ENCODE results near the gene SHQ1. TPM values are rescaled to one million over a fixed set of nuclear protein-coding genes. Genes with fewer than 3 reads are reported as not detected.
"Not testable (repeated sequence)": the region's sequence is repeated elsewhere in the genome, so short reads cannot be mapped to it uniquely, and the experiment has no call there.

Gene SHQ1
- polyA plus RNA-seq, 10 donors: 10.7 to 16.9 (median 13.3) TPM

GRCh38 chr3:72721683-72722381 is 126.4 kb downstream of the SHQ1 start:
- DNase-seq: no peak

- no peak for DNase-seq
Measured at GRCh38 chr3:72720566-72720965, 127.7 kb downstream of the SHQ1 start.

- DNase-seq: no peak
Measured at GRCh38 chr3:72719137-72719536, 129.1 kb downstream of the SHQ1 start.

- DNase-seq: not testable (repeated sequence)
Measured at GRCh38 chr3:72714135-72714534, 134.1 kb downstream of the SHQ1 start.

GRCh38 chr3:72710471-72710870 is 137.8 kb downstream of the SHQ1 start:
- DNase-seq: not testable (repeated sequence)

GRCh38 chr3:72708441-72708840 is 139.8 kb downstream of the SHQ1 start:
- no peak for DNase-seq

- DNase-seq: no peak
Measured at GRCh38 chr3:72702997-72703396, 145.2 kb downstream of the SHQ1 start.

GRCh38 chr3:72702390-72702789 is 145.9 kb downstream of the SHQ1 start:
- no peak for DNase-seq

GRCh38 chr3:72700106-72700505 is 148.1 kb downstream of the SHQ1 start:
- no peak for DNase-seq

- DNase-seq: no peak
Measured at GRCh38 chr3:72699631-72700030, 148.6 kb downstream of the SHQ1 start.

Other genes with a start within 250 kb of the SHQ1 start
- gene GXYLT2, start 39.6 kb upstream of the SHQ1 start, polyA plus RNA-seq (ENCODE audit: insufficient read length in 10 of 10): 10 to 100 TPM; 24.4 to 43.6 (median 34.2) TPM
- 10 to 100 TPM; 50.2 to 78.2 (median 60.1) TPM for gene PPP4R2, start 148.4 kb upstream of the SHQ1 start, polyA plus RNA-seq (ENCODE audit: insufficient read length in 10 of 10)
- gene EBLN2, start 213.2 kb upstream of the SHQ1 start, polyA plus RNA-seq (ENCODE audit: insufficient read length in 10 of 10): 1 to 10 TPM; 1.3 to 6.5 (median 2.1) TPM